Ovary (tissue), 9 donors: ENCODE measurements around the gene TIGD6. TPM values are rescaled to one million over a fixed set of nuclear protein-coding genes. Genes with fewer than 3 reads are reported as not detected.

Source experiments
- DNase-seq, 5 donors: peaks; one replicate each; pipeline ENCODE4 v3.0.0-alpha.2; 2019 to 2020
- H3K27ac ChIP-seq, 2 donors: fragments of 200-600 bp; one replicate each; pipeline versions ENCODE4 v1.5.1 to v1.8.0; 2019 to 2022
- H3K27me3 ChIP-seq: fragments of 200-600 bp; one replicate; pipeline ENCODE4 v1.8.0; 2022
- H3K36me3 ChIP-seq: fragments of 200-600 bp; sonication (generic); one replicate; pipeline ENCODE4 v1.5.1; 2019
- H3K4me1 ChIP-seq: one replicate; pipeline ENCODE4 v1.8.1; 2013; ENCODE audit warnings: mild to moderate bottlenecking, moderate library complexity; ENCODE audit not compliant: insufficient read depth
- H3K4me3 ChIP-seq: fragments of 200-600 bp; sonication (generic); one replicate; pipeline ENCODE4 v1.5.1; 2017
- H3K9me3 ChIP-seq, 2 donors: fragments of 200-600 bp in 1 of 2; sonication (generic) in 1 of 2; one replicate each; pipeline versions ENCODE4 v1.5.1 to v1.8.1; 2013 to 2019; ENCODE audit warnings: mild to moderate bottlenecking in 1 of 2, moderate library complexity in 1 of 2
- CTCF ChIP-seq, 3 donors: fragments of 450-650 bp in 2 of 3; fragments of 200-600 bp in 1 of 3; IDR thresholded peaks; one replicate each; pipeline versions ENCODE4 v1.5.1 to v1.8.0; 2016 to 2022; ENCODE audit warnings: antibody characterized with exemption in 3 of 3, mild to moderate bottlenecking in 1 of 3
- EP300 ChIP-seq: sonication (generic); formaldehyde crosslinking; IDR thresholded peaks from one replicate; pipeline ENCODE4 v1.6.1; 2017; ENCODE audit warnings: antibody characterized with exemption
- POLR2A ChIP-seq: fragments of 450-650 bp; IDR thresholded peaks from one replicate; pipeline ENCODE4 v1.6.1; 2017; ENCODE audit warnings: antibody characterized with exemption, mild to moderate bottlenecking, moderate library complexity
- WGBS, 3 donors: extraction: QIAGEN DNeasy Blood & Tissue Kit in 1 of 3; methylation state at CpG; one replicate each; pipeline versions ENCODE4 v1.1.5 to v1.1.7; 2013 to 2017; 5-methylcytosine and 5-hydroxymethylcytosine counted together
- intact Hi-C, 4 donors: fragments of 100-400 bp; cut with DNase I; formaldehyde crosslinking; loops; one replicate each; pipeline versions ENCODE4 v1.11.0 to v1.15.1; 2022 to 2023
- polyA plus RNA-seq, 2 donors: library from polyadenylated mRNA; stranded (reverse); fragments of 200-250 nt in 1 of 2; fragments of 350-450 nt in 1 of 2; fragmentation: Illumina TruSeq in 1 of 2; extraction: RNeasy Lipid Tissue Mini Kit (QIAGEN cat#74804) in 1 of 2; gene quantifications; one replicate each; pipeline ENCODE4 v1.2.3, GENCODE V29; 2013 to 2014
- total RNA-seq, 7 donors: library from RNA; depleted of rRNA in 2 of 7; stranded (reverse); fragments of >200 nt in 2 of 7; fragmentation: NEBNext Ultra II Directional in 3 of 7; extraction: Animal tissue kit (Norgen Biotek cat#: 25700) in 3 of 7; gene quantifications; one replicate each; pipeline versions ENCODE4 v1.1.0 to v1.2.4, GENCODE V29; 2016 to 2023
- donor health status: DM: no; HTN: no; CAD: no; lungs with moderate emphysema.
- donor health status: DM: no; HTN: no; CAD: no.
- donor health status: Bipolar disorder and iron deficiency.
- donor health status: DM: yes; HTN: yes; CAD: no.
- donor health status: DM: no; HTN: no; CAD: no.
- donor health status: DM: yes; HTN: yes; CAD: no.

The TIGD6 gene
- total and polyA plus RNA-seq, 9 donors = 2.0 to 7.6 (median 5.5) TPM

DNA sequence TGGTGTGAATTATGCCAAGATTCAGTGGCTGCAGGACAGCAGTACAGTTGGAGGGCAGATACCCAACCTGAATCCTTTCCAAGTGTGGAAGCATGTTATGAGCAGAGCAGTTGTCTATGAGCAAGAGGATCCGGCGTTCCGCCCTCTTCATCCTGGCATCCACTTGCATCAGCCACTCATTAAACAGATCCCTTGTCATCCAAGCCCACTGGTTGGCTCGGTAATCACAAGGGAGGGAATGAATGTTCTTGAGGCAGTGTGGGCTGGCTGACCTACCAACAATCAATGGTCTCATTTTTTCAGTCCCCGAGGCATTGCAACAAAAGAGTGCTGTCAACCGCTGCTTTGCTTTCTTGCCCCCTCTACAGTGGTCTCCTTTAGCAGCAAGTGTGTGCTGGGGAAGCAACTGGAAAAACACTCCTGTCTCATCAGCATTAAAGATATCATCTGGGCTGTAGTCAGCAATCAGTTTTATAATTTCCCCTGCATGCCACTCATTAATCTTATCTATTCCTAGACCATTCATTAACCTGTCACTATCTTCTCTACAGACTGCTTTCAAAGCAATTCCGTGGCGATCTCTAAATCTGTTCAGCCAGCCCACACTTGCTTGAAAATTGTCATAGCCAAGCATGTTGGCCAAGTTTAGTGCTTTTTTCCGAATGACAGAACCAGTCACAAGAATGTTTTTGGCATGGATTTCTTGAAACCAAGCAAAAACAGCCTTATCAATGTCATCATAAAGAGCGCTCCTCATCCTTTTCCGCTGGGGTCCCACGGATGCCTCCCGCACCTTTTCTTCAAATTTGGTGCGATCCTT lies 4.9 kb downstream of the TIGD6 start:
- no peak for TF ChIP-seq CTCF (IDR thresholded peaks at IDR 0.05)
- TF ChIP-seq EP300 = no peak
- TF ChIP-seq POLR2A = no peak
- Histone ChIP-seq H3K27ac (no peak overlapping the region), H3K4me1 (no peaks in the 10 kb centered on the region), H3K9me3 (no peaks in the 10 kb centered on the region), H3K27me3 (no peaks in the 10 kb centered on the region), H3K36me3 (no peaks in the 10 kb centered on the region), H3K4me3 (no peak overlapping the region)
- DNase-seq = no peak
- intact Hi-C loops = loop anchor here in 2 of 4 donors (10.0 kb wide), 2 partner anchors 161 to 361 kb away; no protein-coding TSS in a partner anchor
- WGBS, 3 donors = 89 to 91% (median 90%) methylated on average over 14 of the region's 14 CpGs

DNA sequence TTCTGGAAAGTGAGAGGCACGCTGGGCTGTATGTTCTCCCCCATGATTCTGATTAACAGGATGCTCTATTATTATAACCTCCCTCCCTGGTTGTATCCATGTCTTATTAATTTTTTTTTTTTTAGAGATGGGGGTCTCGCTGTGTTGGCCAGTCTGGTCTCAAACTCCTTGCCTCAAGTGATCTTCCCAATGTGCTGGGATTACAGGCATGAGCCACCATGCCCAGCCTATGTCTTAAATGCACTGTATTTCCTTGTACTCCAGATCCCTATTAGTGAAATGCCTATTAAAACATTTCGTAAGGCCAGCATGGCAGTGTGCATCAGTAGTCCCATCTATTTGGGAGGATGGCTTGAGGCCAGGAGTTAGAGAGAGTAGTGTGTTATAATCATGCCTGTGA lies 7.0 kb downstream of the TIGD6 start:
- no peak overlapping the region for H3K27ac ChIP-seq
- 92 to 95% (median 93%) methylated on average over 3 of the region's 3 CpGs for WGBS, 3 donors
- DNase-seq = no peak
- no peaks in the 10 kb centered on the region for H3K36me3 ChIP-seq
- TF ChIP-seq CTCF (IDR thresholded peaks at IDR 0.05) (no peak), EP300 (no peak), POLR2A (no peak)
- no peaks in the 10 kb centered on the region for H3K27me3 ChIP-seq
- H3K9me3 ChIP-seq = no peaks in the 10 kb centered on the region
- H3K4me3 ChIP-seq = no peak overlapping the region
- intact Hi-C loops = loop anchor here (5.0 to 10.0 kb wide), 6 partner anchors 141 to 361 kb away; no protein-coding TSS in a partner anchor
- H3K4me1 ChIP-seq = no peaks in the 10 kb centered on the region

DNA sequence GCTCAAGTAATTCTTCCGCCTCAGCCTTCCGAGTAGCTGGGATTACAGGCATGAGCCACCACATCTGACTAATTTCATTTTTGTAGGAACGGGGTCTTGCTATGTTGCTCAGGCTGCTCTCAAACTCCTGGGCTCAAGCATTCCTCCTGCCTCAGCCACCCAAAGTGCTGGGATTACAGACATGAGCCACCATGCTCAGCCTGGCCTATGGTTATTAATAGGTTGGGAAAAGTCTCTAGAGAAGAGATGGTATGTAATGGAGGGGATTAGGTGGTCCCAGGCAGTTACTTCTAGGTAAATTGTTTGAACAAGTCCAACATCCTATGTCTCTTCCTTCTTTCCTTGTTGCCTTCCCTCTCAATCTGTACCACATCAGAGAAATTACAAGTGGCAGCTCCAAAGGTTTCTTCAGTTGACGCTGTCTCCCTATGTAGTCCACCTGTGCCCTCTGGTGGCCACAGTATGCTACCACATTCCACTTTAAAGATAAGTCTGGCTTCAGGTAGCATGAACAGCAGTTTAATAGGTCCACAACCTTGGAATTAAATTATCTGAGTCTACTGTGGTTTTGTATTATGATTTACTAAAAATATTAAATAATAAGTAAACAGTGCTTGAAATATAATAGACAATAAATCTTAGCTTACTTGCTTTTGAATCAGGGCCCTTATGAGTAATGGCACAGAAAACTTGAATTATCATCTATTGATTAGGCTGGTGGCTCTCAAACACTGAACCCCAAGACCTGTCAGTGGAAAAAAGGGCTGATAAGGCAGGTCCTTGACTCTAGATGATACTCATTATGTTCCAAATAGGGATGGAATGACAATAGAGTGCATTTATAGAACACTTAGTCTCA lies 9.7 kb downstream of the TIGD6 start:
- Histone ChIP-seq H3K4me1 (no peaks in the 10 kb centered on the region), H3K4me3 (no peak overlapping the region), H3K9me3 (no peaks in the 10 kb centered on the region), H3K27me3 (no peaks in the 10 kb centered on the region), H3K36me3 (no peaks in the 10 kb centered on the region), H3K27ac (no peak overlapping the region)
- WGBS, 3 donors = 67 to 69% (median 68%) methylated on average over 4 of the region's 4 CpGs
- TF ChIP-seq CTCF (IDR thresholded peaks at IDR 0.05) (peak; percentile 61 to 84 (median 82)), POLR2A (no peak), EP300 (no peak)
- DNase-seq = peak; percentile 58 to 78 (median 70)
- intact Hi-C loops = loop anchor here (5.0 to 10.0 kb wide), 6 partner anchors 138 to 358 kb away; no protein-coding TSS in a partner anchor

DNA sequence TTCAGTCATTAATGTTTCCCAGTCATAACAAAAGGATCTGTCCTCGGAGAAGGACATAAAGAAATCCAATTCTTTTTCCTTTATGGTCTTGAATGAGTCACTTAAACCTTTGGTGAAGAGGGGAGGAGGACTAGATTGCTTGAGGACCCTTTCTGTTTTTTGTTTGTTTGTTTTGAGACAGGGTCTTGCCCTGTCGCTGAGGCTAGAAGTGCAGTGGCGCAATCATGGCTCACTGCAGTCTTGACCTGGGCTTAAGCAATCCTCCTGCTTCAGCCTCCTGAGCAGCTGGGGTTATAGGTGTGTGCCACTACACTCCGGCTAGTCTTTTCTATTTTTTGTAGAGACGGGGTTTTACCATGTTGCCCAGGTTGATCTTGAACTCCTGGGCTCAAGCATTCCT lies 12.3 kb downstream of the TIGD6 start:
- Histone ChIP-seq H3K4me3 (no peak overlapping the region), H3K9me3 (no peaks in the 10 kb centered on the region), H3K36me3 (no peaks in the 10 kb centered on the region), H3K27me3 (no peaks in the 10 kb centered on the region), H3K27ac (no peak overlapping the region), H3K4me1 (no peaks in the 10 kb centered on the region)
- no peak for DNase-seq
- 74 to 82% (median 77%) methylated on average over 5 of the region's 5 CpGs for WGBS, 3 donors
- intact Hi-C loops = loop anchor here in 2 of 4 donors (5.0 kb wide), 2 partner anchors 151 to 351 kb away; no protein-coding TSS in a partner anchor
- TF ChIP-seq POLR2A (no peak), EP300 (no peak), CTCF (IDR thresholded peaks at IDR 0.05) (no peak)
